SU-DHL-6 (cell line): ENCODE data around the gene RGL3.
"Not testable (repeated sequence)": the region's sequence is repeated elsewhere in the genome, so short reads cannot be mapped to it uniquely, and the experiment has no call there.

Source experiments
- H2AFZ ChIP-seq: fragments of 200-600 bp; sonication (generic); 2 replicates; pipeline ENCODE4 v1.6.1; 2014; ENCODE audit warnings: low read depth, mild to moderate bottlenecking, moderate library complexity, mixed read lengths, antibody characterized with exemption, low read length; ENCODE audit not compliant: severe bottlenecking
- H3F3A ChIP-seq: fragments of 200-600 bp; shearing (Covaris generic); 2 replicates; pipeline ENCODE4 v1.6.0; 2016; ENCODE audit warnings: antibody characterized with exemption, mild to moderate bottlenecking; ENCODE audit not compliant: insufficient read depth
- H3K27ac ChIP-seq: fragments of 200-600 bp; sonication (generic); 2 replicates; pipeline ENCODE4 v1.5.1; 2016; ENCODE audit warnings: low read depth, mild to moderate bottlenecking, low read length, moderate library complexity, mixed read lengths
- H3K27me3 ChIP-seq: fragments of 200-600 bp; sonication (generic), shearing (Covaris generic); 2 replicates; pipeline ENCODE4 v1.6.0; 2014; ENCODE audit warnings: mild to moderate bottlenecking, low read length
- H3K36me3 ChIP-seq: fragments of 200-600 bp; sonication (generic); 2 replicates; pipeline ENCODE4 v1.6.1; 2014; ENCODE audit warnings: mild to moderate bottlenecking, low read length, mixed read lengths
- H3K4me2 ChIP-seq: fragments of 300-600, 200-600 bp; shearing (Covaris generic), sonication (generic); 2 replicates; pipeline ENCODE4 v1.6.0; 2014; ENCODE audit warnings: low read length, low read depth, mild to moderate bottlenecking; ENCODE audit not compliant: poor library complexity, severe bottlenecking
- H3K4me3 ChIP-seq: fragments of 200-600 bp; sonication (generic); 2 replicates; pipeline ENCODE4 v1.5.1; 2014; ENCODE audit warnings: antibody characterized with exemption, low read length, mild to moderate bottlenecking, mixed read lengths; ENCODE audit not compliant: insufficient read depth, poor library complexity, severe bottlenecking
- H3K79me2 ChIP-seq: fragments of 200-600 bp; sonication (generic); 2 replicates; pipeline ENCODE4 v1.6.1; 2014; ENCODE audit warnings: mild to moderate bottlenecking, low read length, moderate library complexity; ENCODE audit not compliant: insufficient read depth
- H3K9ac ChIP-seq: fragments of 200-600 bp; sonication (generic); 2 replicates; pipeline ENCODE4 v1.7.0; 2014; ENCODE audit warnings: mild to moderate bottlenecking, low read length
- H3K9me2 ChIP-seq: fragments of 200-600 bp; sonication (generic); replicated peaks from 2 replicates; pipeline ENCODE4 v1.6.1; 2014; ENCODE audit warnings: low read length; ENCODE audit not compliant: insufficient read depth
- H3K9me3 ChIP-seq: fragments of 200-600 bp; sonication (generic); 2 replicates; pipeline ENCODE4 v1.6.1; 2014; ENCODE audit warnings: low read length, mixed read lengths; ENCODE audit not compliant: insufficient read depth
- H4K20me1 ChIP-seq: fragments of 200-600 bp; sonication (generic); 2 replicates; pipeline ENCODE4 v1.6.1; 2014; ENCODE audit warnings: low read depth, mild to moderate bottlenecking, antibody characterized with exemption, low read length, moderate library complexity, mixed read lengths
- EZH2phosphoT487 ChIP-seq: fragments of 200-600 bp; sonication (generic), shearing (Covaris generic); conservative IDR thresholded peaks from 2 replicates; pipeline ENCODE4 v1.6.1; 2018; ENCODE audit warnings: mild to moderate bottlenecking, antibody characterized with exemption, low read length, moderate library complexity, mixed read lengths
- TF ChIP-seq, protein P1 (sequence below): fragments of 200-600 bp; sonication (generic); IDR thresholded peaks from one replicate; pipeline ENCODE4 v1.5.1; 2017; ENCODE audit warnings: antibody characterized with exemption, mild to moderate bottlenecking, low read length, moderate library complexity; ENCODE audit not compliant: insufficient read depth, poor library complexity, severe bottlenecking

RGL3 gene

DNA sequence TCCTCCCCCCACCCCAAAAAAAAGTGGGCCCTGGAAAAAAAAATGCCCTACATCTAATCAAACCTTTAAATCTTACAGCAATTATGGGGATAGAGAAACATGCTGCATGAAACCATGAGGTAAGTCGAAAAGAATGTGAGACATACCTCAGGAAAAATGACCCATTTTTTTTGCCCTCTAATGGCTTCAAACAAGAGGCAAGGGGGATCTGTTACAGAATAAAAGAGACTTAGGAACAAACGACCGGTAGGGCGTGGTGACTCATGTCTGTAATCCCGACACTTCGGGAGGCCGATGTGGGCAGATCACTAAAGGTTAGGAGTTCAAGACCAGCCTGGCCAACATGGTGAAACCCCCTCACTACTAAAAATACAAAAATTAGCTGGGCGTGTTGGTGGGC lies 8.4 kb downstream of the RGL3 start:
- Histone ChIP-seq H3K36me3 (no peaks in the 10 kb centered on the region), H3K9ac (no peak overlapping the region), H4K20me1 (no peaks in the 10 kb centered on the region), H3K27ac (no peak overlapping the region), H3F3A (no peaks in the 10 kb centered on the region), H3K79me2 (no peaks in the 10 kb centered on the region), H3K27me3 (no peaks in the 10 kb centered on the region), H3K4me3 (no peak overlapping the region), H3K9me3 (no peaks in the 10 kb centered on the region), H3K9me2 (no peaks in the 10 kb centered on the region), H3K4me2 (no peak overlapping the region), H2AFZ (no peak overlapping the region)
- TF ChIP-seq, protein P1, sequence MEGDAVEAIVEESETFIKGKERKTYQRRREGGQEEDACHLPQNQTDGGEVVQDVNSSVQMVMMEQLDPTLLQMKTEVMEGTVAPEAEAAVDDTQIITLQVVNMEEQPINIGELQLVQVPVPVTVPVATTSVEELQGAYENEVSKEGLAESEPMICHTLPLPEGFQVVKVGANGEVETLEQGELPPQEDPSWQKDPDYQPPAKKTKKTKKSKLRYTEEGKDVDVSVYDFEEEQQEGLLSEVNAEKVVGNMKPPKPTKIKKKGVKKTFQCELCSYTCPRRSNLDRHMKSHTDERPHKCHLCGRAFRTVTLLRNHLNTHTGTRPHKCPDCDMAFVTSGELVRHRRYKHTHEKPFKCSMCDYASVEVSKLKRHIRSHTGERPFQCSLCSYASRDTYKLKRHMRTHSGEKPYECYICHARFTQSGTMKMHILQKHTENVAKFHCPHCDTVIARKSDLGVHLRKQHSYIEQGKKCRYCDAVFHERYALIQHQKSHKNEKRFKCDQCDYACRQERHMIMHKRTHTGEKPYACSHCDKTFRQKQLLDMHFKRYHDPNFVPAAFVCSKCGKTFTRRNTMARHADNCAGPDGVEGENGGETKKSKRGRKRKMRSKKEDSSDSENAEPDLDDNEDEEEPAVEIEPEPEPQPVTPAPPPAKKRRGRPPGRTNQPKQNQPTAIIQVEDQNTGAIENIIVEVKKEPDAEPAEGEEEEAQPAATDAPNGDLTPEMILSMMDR = no peak
- no peak for TF ChIP-seq EZH2phosphoT487

DNA sequence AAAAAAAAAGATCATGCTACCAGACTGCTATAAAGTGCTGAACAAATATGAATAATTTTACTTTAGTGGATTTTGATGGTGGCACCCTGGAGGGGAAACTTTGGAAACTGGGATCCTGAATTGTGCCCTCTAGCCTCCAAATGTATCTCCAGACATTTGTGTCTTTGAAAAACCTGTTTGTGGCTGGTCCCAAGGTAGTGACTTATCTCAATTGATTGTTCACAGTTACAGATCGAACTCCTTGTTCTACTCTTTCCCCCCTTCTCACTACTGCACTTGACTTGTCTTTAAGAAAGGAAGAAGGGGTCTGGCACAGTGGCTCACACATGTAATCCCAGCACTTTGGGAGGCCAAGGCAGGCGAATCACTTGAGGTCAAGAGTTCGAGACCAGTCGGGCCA lies 10.5 kb downstream of the RGL3 start:
- Histone ChIP-seq H3K9me3 (no peaks in the 10 kb centered on the region), H3K9me2 (no peaks in the 10 kb centered on the region), H3F3A (no peaks in the 10 kb centered on the region), H3K79me2 (no peaks in the 10 kb centered on the region), H3K4me3 (no peak overlapping the region), H2AFZ (no peak overlapping the region), H4K20me1 (no peaks in the 10 kb centered on the region), H3K9ac (no peak overlapping the region), H3K4me2 (no peak overlapping the region), H3K27ac (no peak overlapping the region), H3K27me3 (no peaks in the 10 kb centered on the region), H3K36me3 (no peaks in the 10 kb centered on the region)
- TF ChIP-seq, protein P1 = no peak
- TF ChIP-seq EZH2phosphoT487 = no peak

DNA sequence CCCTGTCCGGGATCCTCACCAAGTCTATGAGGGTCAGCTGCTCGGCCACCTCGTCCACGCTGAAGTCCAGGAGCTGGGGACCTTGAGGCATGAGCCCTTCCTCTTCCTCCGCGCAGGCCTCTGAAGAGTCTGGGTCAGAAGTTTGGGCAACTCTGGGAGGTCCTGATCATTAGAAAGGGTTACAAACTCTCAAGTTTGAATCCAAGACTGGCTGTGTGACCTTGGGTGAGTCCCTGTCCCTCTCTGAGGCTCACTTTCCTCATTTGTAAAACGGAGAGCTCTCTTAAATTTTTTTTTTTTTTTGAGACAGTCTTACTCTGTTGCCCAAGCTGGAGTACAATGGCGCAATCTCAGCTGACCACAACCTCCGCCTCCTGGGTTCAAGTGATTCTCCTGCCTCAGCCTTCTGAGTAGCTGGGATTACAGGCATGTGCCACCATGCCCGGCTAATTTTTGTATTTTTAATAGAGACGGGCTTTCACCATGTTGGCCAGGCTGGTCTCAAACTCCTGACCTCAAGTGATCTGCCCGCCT lies 12.3 kb downstream of the RGL3 start:
- not testable (repeated sequence) for H3K27ac ChIP-seq, H3K4me3 ChIP-seq, H3K27me3 ChIP-seq, H3K36me3 ChIP-seq, H3K9ac ChIP-seq, H3K79me2 ChIP-seq, H3K9me2 ChIP-seq, H4K20me1 ChIP-seq, H3F3A ChIP-seq, H3K9me3 ChIP-seq, H3K4me2 ChIP-seq, H2AFZ ChIP-seq

DNA sequence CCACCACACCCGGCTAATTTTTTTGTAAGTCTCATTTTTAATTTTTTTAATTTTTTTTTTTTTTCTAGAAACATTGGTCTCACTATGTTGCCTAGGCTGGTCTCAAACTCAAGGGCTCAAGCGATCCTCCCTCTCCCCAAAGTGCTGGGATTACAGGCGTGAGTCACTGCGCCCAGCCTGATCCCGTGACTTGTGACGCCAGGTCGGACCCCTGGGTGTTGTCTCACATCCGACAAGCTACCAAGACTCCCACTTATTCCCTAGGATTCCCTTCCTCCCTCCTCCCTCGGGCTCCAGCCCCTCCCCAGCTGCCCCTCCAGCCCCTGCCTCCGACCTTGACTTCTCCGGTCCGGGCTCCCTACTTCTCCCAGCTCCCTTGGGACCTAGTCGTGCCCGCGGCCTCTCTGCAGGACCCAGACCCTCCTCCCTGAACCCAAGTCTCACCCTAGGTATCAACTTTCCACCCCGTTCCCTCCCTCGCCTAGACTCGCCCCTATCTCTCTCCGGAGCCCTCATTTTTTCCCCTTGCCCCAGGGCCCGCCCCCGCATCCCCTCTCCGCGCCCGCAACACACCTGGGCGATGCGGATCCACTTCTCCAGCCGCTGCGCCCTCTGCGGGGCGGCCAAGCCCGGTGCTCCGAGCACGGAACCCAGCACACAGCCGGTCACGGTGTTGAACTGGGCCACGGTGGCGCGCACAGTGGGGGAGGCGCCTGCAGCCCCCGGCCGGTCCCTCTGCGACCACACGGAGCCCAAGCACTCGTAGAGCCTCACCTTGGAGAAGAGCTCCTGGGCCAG lies 13.1 kb downstream of the RGL3 start:
- no peaks in the 10 kb centered on the region for H3K9me3 ChIP-seq
- H3K4me3 ChIP-seq = no peak overlapping the region
- no peaks in the 10 kb centered on the region for H3K79me2 ChIP-seq
- no peaks in the 10 kb centered on the region for H3K36me3 ChIP-seq
- H3K4me2 ChIP-seq = no peak overlapping the region
- H3F3A ChIP-seq = no peaks in the 10 kb centered on the region
- no peak overlapping the region for H2AFZ ChIP-seq
- H3K9ac ChIP-seq = no peak overlapping the region
- no peak overlapping the region for H3K27ac ChIP-seq
- H3K9me2 ChIP-seq = no peaks in the 10 kb centered on the region
- TF ChIP-seq, protein P1 = no peak
- TF ChIP-seq EZH2phosphoT487 = no peak
- H4K20me1 ChIP-seq = no peaks in the 10 kb centered on the region
- H3K27me3 ChIP-seq = no peaks in the 10 kb centered on the region
